ENCODE measurements around the gene OXCT1. TPM values are rescaled to one million over a fixed set of nuclear protein-coding genes. Genes with fewer than 3 reads are reported as not detected.

OXCT1 gene
- total and polyA plus RNA-seq, 2 of the 4 experiments (the other 2 are of a cell fraction): 14.2 to 16.3 TPM

DNA sequence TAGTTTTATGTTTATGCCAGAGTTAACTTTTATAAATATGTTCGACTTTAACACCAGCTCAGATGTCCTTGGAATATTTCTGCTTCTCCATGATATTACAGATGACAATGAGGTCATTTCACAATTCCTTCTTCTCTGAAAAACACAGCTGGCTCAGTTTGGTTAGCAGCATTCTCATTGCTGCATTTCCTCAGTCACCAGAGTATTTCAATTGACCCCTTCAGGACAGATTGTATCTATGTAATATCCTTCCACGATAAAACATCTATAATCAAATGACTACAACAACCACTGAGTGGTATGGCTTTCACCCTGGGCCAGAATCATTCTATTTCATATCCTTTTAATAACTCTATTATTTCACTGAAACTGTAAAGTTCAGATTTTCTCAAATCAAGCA lies 148.7 kb downstream of the OXCT1 start:
- Histone ChIP-seq H3K36me3 (ENCODE audit: control insufficient read depth, insufficient read depth, low read length) (no peaks in the 10 kb centered on the region), H3K4me1 (ENCODE audit: control insufficient read depth, insufficient read depth, low read length) (no peaks in the 10 kb centered on the region), H3K4ac (ENCODE audit: low read depth, low read length) (no peak overlapping the region), H3K56ac (ENCODE audit: extremely low read depth, insufficient read depth, low read length) (no peak overlapping the region), H2AK5ac (ENCODE audit: low read depth, low read length) (no peak overlapping the region), H3K79me1 (ENCODE audit: low read depth in 1 of 2, low read length in 2 of 2) (no peaks in the 10 kb centered on the region), H4K20me1 (ENCODE audit: insufficient read depth, low read length) (no peaks in the 10 kb centered on the region), H4K8ac (ENCODE audit: low read depth in 2 of 2, low read length in 2 of 2) (no peak overlapping the region), H2BK120ac (ENCODE audit: low read depth, low read length) (no peak overlapping the region), H2AK9ac (replicated peaks; ENCODE audit: low read depth, low read length, poor library complexity) (no peak overlapping the region), H4K5ac (ENCODE audit: low read depth, low read length) (no peak overlapping the region), H3K4me2 (ENCODE audit: low read depth, low read length) (no peak overlapping the region), H3K27me3 (ENCODE audit: control insufficient read depth, insufficient read depth, low read length) (no peaks in the 10 kb centered on the region), H3K4me3 (ENCODE audit: insufficient read depth, low read depth, low read length) (no peak overlapping the region), H3K9me3 (ENCODE audit: control insufficient read depth, insufficient read depth, low read length) (no peaks in the 10 kb centered on the region), H3K14ac (replicated peaks; ENCODE audit: low read depth, low read length) (no peak overlapping the region), H4K91ac (ENCODE audit: insufficient read depth, low read depth, low read length) (no peak overlapping the region), H2BK15ac (ENCODE audit: low read depth, low read length) (no peak overlapping the region), H3K9ac (ENCODE audit: low read depth, low read length) (no peak overlapping the region), H2BK20ac (ENCODE audit: low read depth, low read length) (no peak overlapping the region), H3K27ac (ENCODE audit: insufficient read depth, low read length) (no peak overlapping the region), H3K18ac (ENCODE audit: low read depth, low read length) (no peak overlapping the region), H3K23ac (ENCODE audit: low read depth, low read length) (no peak overlapping the region), H3K9me1 (ENCODE audit: insufficient read depth, low read length) (0 out of 2 replicates have a peak, but pooled peaks cover 3% of the 10 kb centered on the region), H2BK5ac (ENCODE audit: low read depth, low read length, poor library complexity, severe bottlenecking) (no peak overlapping the region), H2AFZ (replicated peaks; ENCODE audit: low read length, poor library complexity) (no peak overlapping the region)
- intact Hi-C loops (cut with micrococcal nuclease): loop anchor here (5.0 kb wide), 1 partner anchor 121 kb away; no protein-coding TSS in a partner anchor
- dilution Hi-C loops (cut with HindIII; ENCODE audit: low sequenced_read_pairs, unreplicated experiment): no loop called here
- POLR2A ChIA-PET (ENCODE audit: unreplicated experiment): no interaction called here
- DNase-seq (peak; percentile 2), ATAC-seq (ENCODE audit: low read depth) (no peak)
- TF ChIP-seq RAD21 (IDR thresholded peaks at IDR 0.05; ENCODE audit: low read length): no peak
- no peak for TF ChIP-seq CEBPB (IDR thresholded peaks at IDR 0.05; ENCODE audit: low read depth, low read length)
- TF ChIP-seq NFE2L2 (IDR thresholded peaks at IDR 0.05; ENCODE audit: low read depth, low read length): no peak
- no peak for TF ChIP-seq BHLHE40 (IDR thresholded peaks at IDR 0.05; ENCODE audit: low read depth, low read length)
- TF ChIP-seq MXI1 (IDR thresholded peaks at IDR 0.05; ENCODE audit: borderline replicate concordance, low read depth, low read length): no peak
- CTCF ChIA-PET: interaction anchor here (0.8 to 1.3 kb wide), 3 partner anchors 14 to 113 kb away, joined by 3 to 5 read pairs (median 4); no protein-coding TSS in a partner anchor
- in situ Hi-C loops (cut with MboI; ENCODE audit: low sequenced_read_pairs): no loop called here
- no CpG with 5 or more reads among the region's 2 CpGs for WGBS, 2 experiments (ENCODE audit: extremely low coverage in 2 of 2, insufficient read length in 1 of 2)
- no TSS peak for BruUV-seq (replicated peaks)
